ENCODE measurements around the gene SLC39A13. TPM values are rescaled to one million over a fixed set of nuclear protein-coding genes. Genes with fewer than 3 reads are reported as not detected.

SLC39A13 gene
- total and polyA plus RNA-seq, 12 donors: 8.2 to 92.9 (median 58.6) TPM

GRCh38 chr11:47437746-47438418 lies 29.5 kb downstream of the SLC39A13 start:
- TF ChIP-seq CTCF (IDR thresholded peaks at IDR 0.05): peak in 1 of 6 experiments; percentile 10
- TF ChIP-seq POLR2A (IDR thresholded peaks at IDR 0.05): peak in 1 of 2 donors; percentile 46
- Histone ChIP-seq H3K4me3 (no peak overlapping the region), H3K27ac (peak overlapping the region in 4 of 5 donors; percentile 60 to 87 (median 72)), H3K36me3 (replicated peaks in 1 of 2) (no peaks in the 10 kb centered on the region), H3K4me1 (replicated peaks in 1 of 2) (peaks cover 20 to 26% of the 10 kb centered on the region in 2 donors), H3K27me3 (no peaks in the 10 kb centered on the region), H3K9me3 (replicated peaks in 1 of 3) (no peaks in the 10 kb centered on the region)
- DNase-seq: peak; percentile 58 to 91 (median 86)
- WGBS, 4 donors: 27 to 64% (median 42%) methylated on average over 9 to 16 of the region's 16 CpGs
- intact Hi-C loops (cut with DNase I): no loop called here

GRCh38 chr11:47438721-47439120 lies 30.3 kb downstream of the SLC39A13 start:
- Histone ChIP-seq H3K9me3 (replicated peaks in 1 of 3) (no peaks in the 10 kb centered on the region), H3K4me3 (no peak overlapping the region), H3K4me1 (replicated peaks in 1 of 2) (peaks cover 19 to 20% of the 10 kb centered on the region in 2 donors), H3K27ac (no peak overlapping the region), H3K36me3 (replicated peaks in 1 of 2) (no peaks in the 10 kb centered on the region), H3K27me3 (no peaks in the 10 kb centered on the region)
- intact Hi-C loops (cut with DNase I): no loop called here
- WGBS, 4 donors: 92 to 94% (median 93%) methylated on average over 5 to 18 of the region's 18 CpGs
- no peak for DNase-seq
- no peak for TF ChIP-seq CTCF (IDR thresholded peaks at IDR 0.05)
- no peak for TF ChIP-seq POLR2A (IDR thresholded peaks at IDR 0.05)

GRCh38 chr11:47440054-47440476 lies 31.7 kb downstream of the SLC39A13 start:
- Histone ChIP-seq H3K4me1 (replicated peaks in 1 of 2) (peaks cover 10 to 11% of the 10 kb centered on the region in 2 donors), H3K36me3 (replicated peaks in 1 of 2) (no peaks in the 10 kb centered on the region), H3K4me3 (no peak overlapping the region), H3K27ac (no peak overlapping the region), H3K27me3 (no peaks in the 10 kb centered on the region), H3K9me3 (replicated peaks in 1 of 3) (no peaks in the 10 kb centered on the region)
- no peak for DNase-seq
- intact Hi-C loops (cut with DNase I): no loop called here
- no peak for TF ChIP-seq CTCF (IDR thresholded peaks at IDR 0.05)
- TF ChIP-seq POLR2A (IDR thresholded peaks at IDR 0.05): no peak
- WGBS, 4 donors: 82 to 90% (median 84%) methylated on average over 1 to 2 of the region's 2 CpGs

GRCh38 chr11:47441421-47441820 lies 33.0 kb downstream of the SLC39A13 start:
- intact Hi-C loops (cut with DNase I): no loop called here
- 87 to 100% (median 87%) methylated on average over 7 to 12 of the region's 12 CpGs; no CpG with 5 or more reads in 1 of the 4 donors for WGBS, 4 donors
- Histone ChIP-seq H3K27me3 (no peaks in the 10 kb centered on the region), H3K36me3 (replicated peaks in 1 of 2) (no peaks in the 10 kb centered on the region), H3K4me3 (no peak overlapping the region), H3K27ac (no peak overlapping the region), H3K4me1 (replicated peaks in 1 of 2) (peaks cover 10 to 11% of the 10 kb centered on the region in 2 donors), H3K9me3 (replicated peaks in 1 of 3) (no peaks in the 10 kb centered on the region)
- no peak for DNase-seq
- TF ChIP-seq CTCF (IDR thresholded peaks at IDR 0.05) (no peak), POLR2A (IDR thresholded peaks at IDR 0.05) (no peak)
